Measurements from ENCODE around the gene BUB1B. TPM values are rescaled to one million over a fixed set of nuclear protein-coding genes. Genes with fewer than 3 reads are reported as not detected.
"Not testable (repeated sequence)": the region's sequence is repeated elsewhere in the genome, so short reads cannot be mapped to it uniquely, and the experiment has no call there.

Gene BUB1B
- total and polyA plus RNA-seq, 8 donors: 1.6 to 25.0 (median 4.4) TPM

GRCh38 chr15:40160021-40160420, 848 bp upstream of the BUB1B start:
- intact Hi-C loops (cut with DNase I; ENCODE audit: low total_unique reads): no loop called here
- no peak for DNase-seq
- Histone ChIP-seq H3K4me3 (no peak overlapping the region), H3K36me3 (no peaks in the 10 kb centered on the region), H3K4me1 (peaks cover 8 to 37% (median 19%) of the 10 kb centered on the region in 4 donors), H3K27ac (no peak overlapping the region), H3K9me3 (no peaks in the 10 kb centered on the region), H3K27me3 (no peaks in the 10 kb centered on the region)
- no peak for TF ChIP-seq EP300 (IDR thresholded peaks at IDR 0.05)
- TF ChIP-seq, protein P1, sequence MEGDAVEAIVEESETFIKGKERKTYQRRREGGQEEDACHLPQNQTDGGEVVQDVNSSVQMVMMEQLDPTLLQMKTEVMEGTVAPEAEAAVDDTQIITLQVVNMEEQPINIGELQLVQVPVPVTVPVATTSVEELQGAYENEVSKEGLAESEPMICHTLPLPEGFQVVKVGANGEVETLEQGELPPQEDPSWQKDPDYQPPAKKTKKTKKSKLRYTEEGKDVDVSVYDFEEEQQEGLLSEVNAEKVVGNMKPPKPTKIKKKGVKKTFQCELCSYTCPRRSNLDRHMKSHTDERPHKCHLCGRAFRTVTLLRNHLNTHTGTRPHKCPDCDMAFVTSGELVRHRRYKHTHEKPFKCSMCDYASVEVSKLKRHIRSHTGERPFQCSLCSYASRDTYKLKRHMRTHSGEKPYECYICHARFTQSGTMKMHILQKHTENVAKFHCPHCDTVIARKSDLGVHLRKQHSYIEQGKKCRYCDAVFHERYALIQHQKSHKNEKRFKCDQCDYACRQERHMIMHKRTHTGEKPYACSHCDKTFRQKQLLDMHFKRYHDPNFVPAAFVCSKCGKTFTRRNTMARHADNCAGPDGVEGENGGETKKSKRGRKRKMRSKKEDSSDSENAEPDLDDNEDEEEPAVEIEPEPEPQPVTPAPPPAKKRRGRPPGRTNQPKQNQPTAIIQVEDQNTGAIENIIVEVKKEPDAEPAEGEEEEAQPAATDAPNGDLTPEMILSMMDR (IDR thresholded peaks at IDR 0.05): no peak
- no peak for TF ChIP-seq POLR2A (IDR thresholded peaks at IDR 0.05)
- no peak for TF ChIP-seq POLR2AphosphoS5 (IDR thresholded peaks at IDR 0.05)
- WGBS, 5 donors: 95 to 100% (median 100%) methylated on average over 3 of the region's 3 CpGs

DNA sequence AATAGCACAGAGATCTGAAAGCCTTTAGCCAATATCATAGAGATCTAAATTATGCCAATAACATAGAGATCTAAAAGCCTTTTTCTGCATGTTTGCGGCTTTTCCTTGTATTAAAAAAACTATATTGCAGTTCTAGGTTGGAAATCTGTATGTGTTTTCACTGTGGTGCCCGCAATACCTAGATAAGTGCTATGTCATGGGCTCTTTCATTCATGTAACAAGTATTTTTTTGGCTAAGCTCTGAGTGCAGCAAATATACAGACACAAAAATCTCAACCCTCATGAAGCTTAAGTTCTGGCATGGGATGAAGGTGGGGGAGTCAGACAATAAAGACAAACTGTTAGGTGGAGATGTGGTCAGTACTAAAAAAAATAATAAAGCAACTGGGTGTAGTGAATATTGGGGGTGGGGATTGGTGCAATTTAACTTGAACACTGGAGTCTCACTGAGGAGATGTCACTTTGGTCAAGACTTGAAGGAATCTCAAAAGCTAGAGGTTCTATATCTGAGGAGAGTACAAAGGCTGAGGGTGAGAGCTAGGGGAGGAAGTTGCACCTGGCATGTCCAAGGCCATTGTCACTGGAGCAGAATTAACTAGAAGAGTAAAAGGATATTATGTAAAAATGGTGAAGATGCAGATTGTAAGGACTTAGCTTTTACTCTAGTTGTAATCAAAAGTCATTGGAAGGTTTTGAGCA, 973 bp downstream of the BUB1B start:
- Histone ChIP-seq H3K36me3 (no peaks in the 10 kb centered on the region), H3K4me3 (peak overlapping the region in 3 of 4 donors; percentile 56 to 84 (median 75)), H3K4me1 (peaks cover 4 to 26% (median 12%) of the 10 kb centered on the region in 4 donors), H3K9me3 (no peaks in the 10 kb centered on the region), H3K27me3 (no peaks in the 10 kb centered on the region), H3K27ac (peak overlapping the region in 1 of 5 donors; percentile 6)
- TF ChIP-seq POLR2A (IDR thresholded peaks at IDR 0.05): no peak
- no peak for TF ChIP-seq POLR2AphosphoS5 (IDR thresholded peaks at IDR 0.05)
- TF ChIP-seq, protein P1 (IDR thresholded peaks at IDR 0.05): no peak
- no peak for TF ChIP-seq EP300 (IDR thresholded peaks at IDR 0.05)
- DNase-seq: no peak
- 5 to 14% (median 9%) methylated on average over 2 of the region's 2 CpGs for WGBS, 5 donors
- intact Hi-C loops (cut with DNase I; ENCODE audit: low total_unique reads): no loop called here

DNA sequence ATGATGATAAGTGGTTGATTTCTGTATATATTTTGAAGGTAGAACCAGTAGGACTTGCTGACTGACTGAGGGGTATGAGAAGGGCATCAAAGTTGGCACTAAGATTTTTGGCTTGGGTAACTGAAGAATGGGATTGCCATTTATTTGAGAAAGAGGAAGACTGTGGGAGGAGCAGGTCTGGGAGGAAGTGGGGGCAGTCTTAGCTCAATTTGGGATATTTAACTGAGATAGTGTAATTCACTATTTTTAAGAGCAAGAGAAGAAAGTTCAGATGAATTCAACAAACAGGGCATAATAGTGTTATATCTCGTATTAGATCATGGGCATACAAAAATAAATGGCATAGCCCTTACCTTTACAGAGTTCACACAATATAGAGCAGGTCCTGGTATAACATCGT, 1.7 kb downstream of the BUB1B start:
- TF ChIP-seq, protein P1 (IDR thresholded peaks at IDR 0.05): no peak
- TF ChIP-seq POLR2AphosphoS5 (IDR thresholded peaks at IDR 0.05) (no peak), POLR2A (IDR thresholded peaks at IDR 0.05) (no peak), EP300 (IDR thresholded peaks at IDR 0.05) (no peak)
- Histone ChIP-seq H3K4me1 (peaks cover 4 to 26% (median 12%) of the 10 kb centered on the region in 4 donors), H3K4me3 (no peak overlapping the region), H3K27me3 (no peaks in the 10 kb centered on the region), H3K27ac (no peak overlapping the region), H3K9me3 (no peaks in the 10 kb centered on the region), H3K36me3 (no peaks in the 10 kb centered on the region)
- WGBS, 5 donors: 78 to 91% (median 84%) methylated on average over 2 of the region's 2 CpGs
- intact Hi-C loops (cut with DNase I; ENCODE audit: low total_unique reads): no loop called here
- DNase-seq: no peak

GRCh38 chr15:40163657-40164416, 3.0 kb downstream of the BUB1B start:
- intact Hi-C loops (cut with DNase I; ENCODE audit: low total_unique reads): no loop called here
- H3K4me1 ChIP-seq: peaks cover 4 to 26% (median 12%) of the 10 kb centered on the region in 4 donors
- no peak overlapping the region for H3K27ac ChIP-seq

DNA sequence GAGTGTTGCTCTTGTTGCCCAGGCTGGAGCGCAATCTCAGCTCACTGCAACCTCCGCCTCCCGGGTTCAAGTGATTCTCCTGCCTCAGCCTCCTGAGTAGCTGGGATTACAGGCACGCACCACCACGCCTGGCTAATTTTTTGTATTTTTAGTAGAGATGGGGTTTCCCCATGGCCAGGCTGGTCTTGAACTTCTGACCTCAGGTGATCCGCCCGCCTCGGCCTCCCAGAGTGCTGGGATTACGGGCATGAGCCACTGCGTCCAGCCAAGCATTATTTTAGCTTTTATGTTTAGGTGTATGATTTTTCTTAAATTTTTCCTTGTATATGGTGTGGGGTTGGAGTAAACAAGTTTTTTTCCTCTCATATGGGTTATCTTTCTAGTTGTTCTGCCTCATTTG, 6.5 kb downstream of the BUB1B start:
- H3K4me3 ChIP-seq; H3K27ac ChIP-seq; H3K9me3 ChIP-seq; intact Hi-C loops (cut with DNase I; ENCODE audit: low total_unique reads); H3K27me3 ChIP-seq; H3K36me3 ChIP-seq; DNase-seq; H3K4me1 ChIP-seq: not testable (repeated sequence)
- WGBS, 5 donors: 94 to 100% (median 96%) methylated on average over 10 of the region's 10 CpGs

More at GRCh38 chr15:40163657-40164416, 3.0 kb downstream of the BUB1B start:
- TF ChIP-seq, protein P1 (IDR thresholded peaks at IDR 0.05): no peak
- TF ChIP-seq POLR2A (IDR thresholded peaks at IDR 0.05) (no peak), POLR2AphosphoS5 (IDR thresholded peaks at IDR 0.05) (no peak), EP300 (IDR thresholded peaks at IDR 0.05) (no peak)
- Histone ChIP-seq H3K4me3 (no peak overlapping the region), H3K36me3 (no peaks in the 10 kb centered on the region), H3K9me3 (no peaks in the 10 kb centered on the region), H3K27me3 (no peaks in the 10 kb centered on the region)
- no peak for DNase-seq
- 83 to 87% (median 85%) methylated on average over 12 of the region's 12 CpGs for WGBS, 5 donors
